Esophagus squamous epithelium (tissue), 5 donors: ENCODE measurements around the gene ARPIN. TPM values are rescaled to one million over a fixed set of nuclear protein-coding genes. Genes with fewer than 3 reads are reported as not detected.

Source experiments
- DNase-seq: peaks from one replicate; lab custom pipeline; 2025; lab: John Stamatoyannopoulos, UW
- H3K27ac ChIP-seq, 4 donors: fragments of 200-600 bp; sonication (generic); one replicate each; pipeline ENCODE4 v1.5.1; 2016 to 2019; ENCODE audit warnings: mild to moderate bottlenecking in 1 of 4
- H3K27me3 ChIP-seq, 4 donors: fragments of 200-600 bp; sonication (generic); 1 replicate in 3 of 4; 2 replicates in 1 of 4; pipeline versions ENCODE4 v1.5.1 to v1.6.0; 2017 to 2021; ENCODE audit warnings: antibody characterized with exemption in 1 of 4
- H3K36me3 ChIP-seq, 3 donors: fragments of 200-600 bp; sonication (generic); one replicate each; pipeline ENCODE4 v1.5.1; 2016 to 2019
- H3K4me1 ChIP-seq, 3 donors: fragments of 200-600 bp; sonication (generic); one replicate each; pipeline ENCODE4 v1.5.1; 2017 to 2019
- H3K4me3 ChIP-seq, 4 donors: fragments of 200-600 bp; sonication (generic); 1 replicate in 3 of 4; 2 replicates in 1 of 4; pipeline ENCODE4 v1.5.1; 2016 to 2019; ENCODE audit warnings: mild to moderate bottlenecking in 2 of 4, moderate library complexity in 1 of 4
- H3K9me3 ChIP-seq, 3 donors: fragments of 200-600 bp; sonication (generic); one replicate each; pipeline ENCODE4 v1.5.1; 2016 to 2019
- CTCF ChIP-seq, 6 experiments: fragments of 450-650 bp in 4 of 6; fragments of 200-600 bp in 2 of 6; sonication (generic) in 2 of 6; IDR thresholded peaks; one replicate each; pipeline ENCODE4 v1.5.1; 2016 to 2019; ENCODE audit warnings: antibody characterized with exemption in 6 of 6, mild to moderate bottlenecking in 4 of 6, moderate library complexity in 4 of 6
- POLR2A ChIP-seq, 4 donors: fragments of 450-650 bp; IDR thresholded peaks; one replicate each; pipeline ENCODE4 v1.6.1; 2017; ENCODE audit warnings: antibody characterized with exemption in 4 of 4, mild to moderate bottlenecking in 4 of 4, moderate library complexity in 3 of 4
- WGBS, 2 donors: methylation state at CpG; one replicate each; pipeline ENCODE4 v1.1.5; 2018; 5-methylcytosine and 5-hydroxymethylcytosine counted together
- intact Hi-C: fragments of 100-400 bp; cut with DNase I; formaldehyde crosslinking; loops from one replicate; pipeline ENCODE4 v1.15.0; 2022
- total RNA-seq, 4 donors: library from RNA; depleted of rRNA; stranded (reverse); fragments of >200 nt; gene quantifications; one replicate each; pipeline ENCODE4 v1.1.0, GENCODE V29; 2016
- donor health status: DM: yes; HTN: yes; CAD: no.

Gene ARPIN
- total RNA-seq, 4 donors from 2014 or later = 11.0 to 17.9 (median 14.2) TPM

- 94 to 97% methylated on average over 5 to 10 of the region's 15 CpGs for WGBS, 2 donors
- Histone ChIP-seq H3K36me3 (peaks cover 0 to 83% (median 16%) of the 10 kb centered on the region in 3 donors), H3K4me3 (no peak overlapping the region), H3K27me3 (no peaks in the 10 kb centered on the region), H3K27ac (no peak overlapping the region), H3K4me1 (peaks cover 0 to 6% (median 0%) of the 10 kb centered on the region in 3 donors), H3K9me3 (no peaks in the 10 kb centered on the region)
- TF ChIP-seq POLR2A (IDR thresholded peaks at IDR 0.05) (no peak), CTCF (IDR thresholded peaks at IDR 0.05) (no peak)
- DNase-seq = no peak
- intact Hi-C loops = no loop called here
Observed at GRCh38 chr15:89903015-89903857, 9.5 kb downstream of the ARPIN start.

DNA sequence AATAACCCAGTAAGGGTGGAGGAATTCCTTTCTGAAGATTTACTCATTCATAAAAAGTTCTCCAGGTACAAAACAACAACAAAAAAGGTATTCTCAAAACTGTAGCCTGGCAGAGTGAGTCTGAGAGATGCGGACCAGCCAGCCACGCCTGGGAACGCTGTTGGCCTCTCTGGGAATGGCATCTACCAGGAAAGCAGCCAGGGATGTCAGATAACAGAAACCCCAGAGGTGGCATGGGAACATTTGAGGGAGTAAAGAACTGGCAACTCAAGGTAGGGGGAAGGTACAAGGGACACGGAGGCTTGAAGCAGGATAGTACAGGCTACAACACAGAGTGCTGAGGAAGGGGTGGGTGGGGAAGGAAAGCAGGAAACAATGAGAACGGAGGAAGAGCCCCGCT lies 11.9 kb downstream of the ARPIN start:
- Histone ChIP-seq H3K4me3 (no peak overlapping the region), H3K4me1 (peaks cover 0 to 8% (median 0%) of the 10 kb centered on the region in 3 donors), H3K27ac (no peak overlapping the region), H3K27me3 (no peaks in the 10 kb centered on the region), H3K9me3 (no peaks in the 10 kb centered on the region), H3K36me3 (peaks cover 0 to 60% (median 16%) of the 10 kb centered on the region in 3 donors)
- WGBS, 2 donors = 75 to 81% methylated on average over 6 of the region's 6 CpGs
- intact Hi-C loops = no loop called here
- no peak for DNase-seq
- no peak for TF ChIP-seq CTCF (IDR thresholded peaks at IDR 0.05)
- TF ChIP-seq POLR2A (IDR thresholded peaks at IDR 0.05) = no peak

DNA sequence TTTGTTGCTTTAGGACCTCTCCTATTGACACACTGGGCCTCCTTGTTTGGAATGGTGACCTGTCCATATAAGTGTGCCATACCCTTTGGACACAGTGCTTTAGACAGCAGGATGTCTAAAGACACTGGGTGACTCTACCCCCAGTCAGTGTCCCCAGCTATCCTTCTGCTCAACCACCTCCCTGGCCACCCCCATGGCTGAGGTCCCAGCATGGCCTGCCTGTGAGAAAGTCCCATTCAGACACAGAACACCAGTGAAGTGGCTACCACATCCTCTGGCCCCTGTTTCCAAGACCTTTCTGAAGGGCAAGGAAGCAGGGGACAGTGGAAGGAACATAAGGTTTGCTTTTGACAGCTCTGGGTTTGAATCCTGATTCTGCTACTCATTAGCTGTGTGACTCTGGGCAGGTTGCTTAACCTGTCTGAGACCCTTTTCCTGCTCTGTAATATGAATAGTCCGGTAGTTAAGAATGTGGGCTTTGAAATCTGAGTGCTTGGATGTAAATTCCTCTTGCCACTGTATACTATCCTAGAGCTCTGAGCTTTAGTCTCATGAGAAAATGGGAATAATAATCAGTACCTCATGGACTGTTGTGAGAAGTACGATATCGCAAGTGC lies 12.7 kb downstream of the ARPIN start:
- Histone ChIP-seq H3K27ac (no peak overlapping the region), H3K4me3 (no peak overlapping the region), H3K9me3 (no peaks in the 10 kb centered on the region), H3K36me3 (peaks cover 0 to 52% (median 16%) of the 10 kb centered on the region in 3 donors), H3K4me1 (peaks cover 0 to 8% (median 0%) of the 10 kb centered on the region in 3 donors), H3K27me3 (no peaks in the 10 kb centered on the region)
- TF ChIP-seq CTCF (IDR thresholded peaks at IDR 0.05) (no peak), POLR2A (IDR thresholded peaks at IDR 0.05) (no peak)
- no peak for DNase-seq
- 88 to 97% methylated on average over 3 of the region's 3 CpGs for WGBS, 2 donors
- intact Hi-C loops = loop anchor here (5.0 kb wide), 1 partner anchor 172 kb away; no protein-coding TSS in a partner anchor

DNA sequence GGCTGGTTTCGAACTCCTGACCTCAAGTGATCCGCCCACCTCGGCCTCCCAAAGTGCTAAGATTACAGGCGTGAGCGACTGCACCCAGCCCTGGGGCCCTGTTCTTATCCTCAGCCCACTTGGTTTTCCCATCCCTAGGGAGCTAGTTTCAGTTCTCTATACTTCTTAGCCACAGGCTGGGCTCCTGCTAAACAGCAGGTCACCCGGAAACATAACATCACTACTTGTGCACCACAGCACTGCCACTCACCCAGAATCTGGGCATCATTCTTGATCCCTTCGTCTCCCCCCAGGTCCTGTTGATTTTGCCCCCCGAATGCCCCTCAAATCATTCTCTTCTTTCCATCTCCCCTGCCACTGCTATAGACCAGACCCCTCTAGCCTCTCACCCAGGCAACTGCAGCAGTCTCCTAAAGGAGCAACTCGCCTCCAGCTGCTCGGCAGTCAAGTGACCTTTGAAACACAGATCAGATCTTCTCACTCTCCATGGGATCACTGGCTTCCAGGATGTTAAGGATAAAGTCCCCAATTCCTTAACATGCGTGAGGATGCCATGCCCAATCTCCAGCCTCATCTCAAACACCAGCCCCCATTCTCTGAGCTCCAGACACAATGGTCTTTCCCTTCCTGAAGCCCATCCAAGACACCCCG lies 13.3 kb downstream of the ARPIN start:
- no peaks in the 10 kb centered on the region for H3K9me3 ChIP-seq
- peaks cover 0 to 45% (median 16%) of the 10 kb centered on the region in 3 donors for H3K36me3 ChIP-seq
- H3K4me3 ChIP-seq = no peak overlapping the region
- no peak overlapping the region for H3K27ac ChIP-seq
- no peak for DNase-seq
- 56 to 73% methylated on average over 12 of the region's 12 CpGs for WGBS, 2 donors
- H3K4me1 ChIP-seq = peaks cover 0 to 15% (median 5%) of the 10 kb centered on the region in 3 donors
- TF ChIP-seq CTCF (IDR thresholded peaks at IDR 0.05) (no peak), POLR2A (IDR thresholded peaks at IDR 0.05) (no peak)
- intact Hi-C loops = loop anchor here (5.0 kb wide), 1 partner anchor 173 kb away; no protein-coding TSS in a partner anchor
- no peaks in the 10 kb centered on the region for H3K27me3 ChIP-seq
